T-cell (primary cell): ENCODE results near the gene RELCH. TPM values are rescaled to one million over a fixed set of nuclear protein-coding genes. Genes with fewer than 3 reads are reported as not detected.

Source experiments
- ATAC-seq, 4 experiments: fragments of 200-7000 bp in 3 of 4; fragments of 150-1000 bp in 1 of 4; cut with Tn5 transposase; replicated peaks in 1 of 4; 1 replicate in 3 of 4; 2 replicates in 1 of 4; pipeline ENCODE4 v1.10.0; 2021; ENCODE audit warnings: moderate library complexity in 3 of 4, mild to moderate bottlenecking in 2 of 4, moderate number of reproducible peaks in 1 of 4
- CTCF ChIA-PET, 2 donors: fragments of 300-600 bp; sonication (Branson Sonifier 250); formaldehyde crosslinking; loops; one replicate each; lab custom pipeline; 2022; ENCODE audit warnings: antibody characterized with exemption in 2 of 2; lab: Charles Lee
- POLR2A ChIA-PET, 2 donors: fragments of 300-600 bp; sonication (Branson Sonifier 250); formaldehyde crosslinking; loops; one replicate each; lab custom pipeline; 2022; ENCODE audit warnings: antibody characterized with exemption in 2 of 2; lab: Charles Lee
- DNase-seq, 35 experiments: peaks; one replicate each; pipeline versions ENCODE4 v3.0.0 to v3.0.0-alpha.2; 2013 to 2023
- H3K27ac ChIP-seq: one replicate; pipeline ENCODE4 v1.5.1; 2013; ENCODE audit warnings: low read length
- H3K27me3 ChIP-seq, 2 experiments: replicated peaks in 1 of 2; 1 replicate in 1 of 2; 2 replicates in 1 of 2; pipeline versions ENCODE4 v1.6.1 to v1.7.0; 2013; ENCODE audit warnings: low read length in 1 of 2, mixed read lengths in 1 of 2; ENCODE audit not compliant: control insufficient read depth in 2 of 2, insufficient read depth in 2 of 2; ENCODE audit errors: extremely low read depth in 1 of 2
- H3K36me3 ChIP-seq, 2 donors: 1 replicate in 1 of 2; 2 replicates in 1 of 2; pipeline versions ENCODE4 v1.6.1 to v1.7.0; 2013; ENCODE audit warnings: low read length in 1 of 2; ENCODE audit not compliant: control insufficient read depth in 2 of 2, insufficient read depth in 1 of 2; ENCODE audit errors: extremely low read depth in 1 of 2
- H3K4me1 ChIP-seq, 2 experiments: 1 replicate in 1 of 2; 2 replicates in 1 of 2; pipeline versions ENCODE4 v1.6.1 to v1.7.0; 2013; ENCODE audit warnings: low read length in 2 of 2, mixed read lengths in 1 of 2; ENCODE audit not compliant: insufficient read depth in 2 of 2, control insufficient read depth in 1 of 2; ENCODE audit errors: extremely low read depth in 1 of 2
- H3K4me3 ChIP-seq, 2 donors: 1 replicate in 1 of 2; 2 replicates in 1 of 2; pipeline versions ENCODE4 v1.5.1 to v1.7.0; 2013; ENCODE audit warnings: mild to moderate bottlenecking in 2 of 2, low read length in 1 of 2, moderate library complexity in 1 of 2; ENCODE audit not compliant: control insufficient read depth in 1 of 2; ENCODE audit errors: extremely low read depth in 1 of 2
- H3K9me3 ChIP-seq: 2 replicates; pipeline ENCODE4 v1.7.0; 2013
- H3K27ac Mint-ChIP-seq, 2 donors: one replicate each; pipeline ENCODE4 v1.8.0; 2020 to 2021; ENCODE audit warnings: mild to moderate bottlenecking in 2 of 2, mixed read lengths in 2 of 2
- H3K27me3 Mint-ChIP-seq, 2 donors: one replicate each; pipeline ENCODE4 v1.8.0; 2021 to 2022; ENCODE audit warnings: mixed read lengths in 2 of 2
- H3K36me3 Mint-ChIP-seq: one replicate; pipeline ENCODE4 v1.8.0; 2021; ENCODE audit warnings: mixed read lengths
- H3K4me1 Mint-ChIP-seq, 3 donors: one replicate each; pipeline ENCODE4 v1.8.0; 2020 to 2022; ENCODE audit warnings: mixed read lengths in 3 of 3, mild to moderate bottlenecking in 1 of 3
- H3K4me3 Mint-ChIP-seq, 3 donors: one replicate each; pipeline ENCODE4 v1.8.0; 2020 to 2022; ENCODE audit warnings: mild to moderate bottlenecking in 3 of 3, mixed read lengths in 3 of 3, moderate library complexity in 3 of 3
- H3K9me3 Mint-ChIP-seq, 3 donors: one replicate each; pipeline ENCODE4 v1.8.0; 2020 to 2022; ENCODE audit warnings: mixed read lengths in 3 of 3
- WGBS: methylation state at CpG from one replicate; pipeline ENCODE4 v1.1.5; 2013; ENCODE audit warnings: missing lambda C conversion rate; ENCODE audit not compliant: insufficient coverage; 5-methylcytosine and 5-hydroxymethylcytosine counted together
- total RNA-seq, 35 experiments: library from RNA in 6 of 35; stranded (reverse) in 6 of 35; fragments of 120-200 nt in 1 of 35; gene quantifications; one replicate each; pipeline versions ENCODE4 v1.2.1 to v1.2.4 and lab custom pipeline; 2013 to 2026

The RELCH gene
- total RNA-seq, 5 donors from 2014 or later (not counting 1 experiment from before 2014, with no cell fraction given) = 46.5 to 68.1 (median 51.5) TPM

DNA sequence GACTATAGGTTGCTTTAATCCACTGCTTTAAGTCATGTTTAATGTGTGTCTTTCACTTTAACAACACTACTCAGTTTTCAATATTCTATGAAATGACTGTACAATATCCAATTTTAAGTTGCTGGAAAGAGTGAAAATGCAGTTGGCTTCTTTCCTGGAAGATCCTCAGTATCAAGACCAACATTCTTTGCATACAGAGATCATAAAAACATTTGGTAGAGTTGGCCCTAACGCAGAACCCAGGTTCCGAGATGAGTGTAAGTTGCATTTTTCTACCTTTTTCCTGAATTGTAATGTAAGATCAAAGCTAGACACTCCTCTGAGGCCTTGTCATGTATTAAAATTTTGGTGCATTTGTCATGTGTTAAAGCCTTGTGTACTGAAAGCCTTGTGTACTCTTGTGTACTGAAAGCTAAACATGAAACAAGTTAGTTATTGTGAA lies 95.2 kb downstream of the RELCH start:
- Mint-ChIP-seq H3K27me3 (no peaks in the 10 kb centered on the region), H3K27ac (no peak overlapping the region), H3K4me3 (no peak overlapping the region), H3K4me1 (peaks cover 2 to 7% (median 6%) of the 10 kb centered on the region in 3 donors), H3K36me3 (peaks cover 50% of the 10 kb centered on the region), H3K9me3 (no peaks in the 10 kb centered on the region)
- WGBS = 83% methylated on average over 1 of the region's 2 CpGs
- ATAC-seq (no peak), DNase-seq (no peak)
- H3K27me3 ChIP-seq = no peaks in the 10 kb centered on the region
- H3K27ac ChIP-seq = no peak overlapping the region
- H3K4me1 ChIP-seq = no peaks in the 10 kb centered on the region
- no peak overlapping the region for H3K4me3 ChIP-seq
- CTCF ChIA-PET = no interaction called here
- POLR2A ChIA-PET = no interaction called here
- peaks cover 7 to 57% of the 10 kb centered on the region in 2 donors for H3K36me3 ChIP-seq
- no peaks in the 10 kb centered on the region for H3K9me3 ChIP-seq

DNA sequence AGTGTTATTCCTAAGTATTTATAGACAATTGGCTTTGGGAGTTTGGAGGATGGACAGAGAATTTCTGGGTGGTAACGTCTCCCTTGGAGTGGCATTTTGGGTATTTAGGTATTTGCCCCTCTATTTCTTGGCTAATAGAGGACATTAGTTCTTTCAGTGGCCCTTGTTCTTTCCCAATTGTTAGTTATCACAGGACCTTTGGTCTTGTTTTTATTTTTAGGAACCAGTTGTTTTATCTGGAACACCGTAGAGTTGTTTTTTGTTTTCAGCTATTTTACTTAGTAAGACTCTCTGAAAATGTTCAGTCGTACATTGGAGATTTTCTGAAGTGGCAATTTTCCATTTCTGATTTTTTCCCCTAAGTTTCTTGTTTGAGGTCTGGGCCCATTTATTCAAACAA lies 97.6 kb downstream of the RELCH start:
- ChIA-PET POLR2A (no interaction called here), CTCF (no interaction called here)
- Histone ChIP-seq H3K4me1 (no peaks in the 10 kb centered on the region), H3K36me3 (peaks cover 3 to 57% of the 10 kb centered on the region in 2 donors), H3K4me3 (no peak overlapping the region), H3K27me3 (no peaks in the 10 kb centered on the region), H3K27ac (no peak overlapping the region), H3K9me3 (no peaks in the 10 kb centered on the region)
- Mint-ChIP-seq H3K27me3 (no peaks in the 10 kb centered on the region), H3K4me1 (peaks cover 4 to 7% (median 6%) of the 10 kb centered on the region in 3 donors), H3K4me3 (no peak overlapping the region), H3K9me3 (no peaks in the 10 kb centered on the region), H3K27ac (no peak overlapping the region), H3K36me3 (peaks cover 68% of the 10 kb centered on the region)
- no CpG with 5 or more reads among the region's 3 CpGs for whole genome bisulfite sequencing
- ATAC-seq = no peak
- no peak for DNase-seq

GRCh38 chr18:62285281-62285680 lies 98.2 kb downstream of the RELCH start:
- WGBS = 100% methylated on average over 1 of the region's 6 CpGs
- peaks cover 68% of the 10 kb centered on the region for H3K36me3 Mint-ChIP-seq
- peaks cover 4 to 7% (median 6%) of the 10 kb centered on the region in 3 donors for H3K4me1 Mint-ChIP-seq
- no peaks in the 10 kb centered on the region for H3K27me3 ChIP-seq
- H3K9me3 ChIP-seq = no peaks in the 10 kb centered on the region
- H3K27ac Mint-ChIP-seq = no peak overlapping the region
- H3K4me3 ChIP-seq = no peak overlapping the region
- no peak for ATAC-seq
- H3K4me3 Mint-ChIP-seq = no peak overlapping the region
- POLR2A ChIA-PET = no interaction called here
- peaks cover 0 to 52% of the 10 kb centered on the region in 2 donors for H3K36me3 ChIP-seq
- H3K27me3 Mint-ChIP-seq = no peaks in the 10 kb centered on the region
- no peak overlapping the region for H3K27ac ChIP-seq
- H3K4me1 ChIP-seq = no peaks in the 10 kb centered on the region
- DNase-seq = no peak
- CTCF ChIA-PET = no interaction called here
- no peaks in the 10 kb centered on the region for H3K9me3 Mint-ChIP-seq

GRCh38 chr18:62287781-62288664 lies 101.0 kb downstream of the RELCH start:
- no CpG with 5 or more reads among the region's 2 CpGs for WGBS
- Histone ChIP-seq H3K4me3 (no peak overlapping the region), H3K36me3 (peaks cover 8 to 45% of the 10 kb centered on the region in 2 donors), H3K9me3 (no peaks in the 10 kb centered on the region), H3K27me3 (no peaks in the 10 kb centered on the region), H3K4me1 (no peaks in the 10 kb centered on the region), H3K27ac (no peak overlapping the region)
- no peaks in the 10 kb centered on the region for H3K27me3 Mint-ChIP-seq
- peaks cover 0 to 2% (median 0%) of the 10 kb centered on the region in 3 donors for H3K4me1 Mint-ChIP-seq
- DNase-seq (no peak), ATAC-seq (no peak)
- no peak overlapping the region for H3K27ac Mint-ChIP-seq
- H3K4me3 Mint-ChIP-seq = no peak overlapping the region
- ChIA-PET CTCF (interaction anchor here in 1 of 2 donors (0.9 kb wide), 1 partner anchor 285 kb away, joined by 3 read pairs; no protein-coding TSS in a partner anchor), POLR2A (no interaction called here)
- H3K9me3 Mint-ChIP-seq = no peaks in the 10 kb centered on the region
- peaks cover 53% of the 10 kb centered on the region for H3K36me3 Mint-ChIP-seq

DNA sequence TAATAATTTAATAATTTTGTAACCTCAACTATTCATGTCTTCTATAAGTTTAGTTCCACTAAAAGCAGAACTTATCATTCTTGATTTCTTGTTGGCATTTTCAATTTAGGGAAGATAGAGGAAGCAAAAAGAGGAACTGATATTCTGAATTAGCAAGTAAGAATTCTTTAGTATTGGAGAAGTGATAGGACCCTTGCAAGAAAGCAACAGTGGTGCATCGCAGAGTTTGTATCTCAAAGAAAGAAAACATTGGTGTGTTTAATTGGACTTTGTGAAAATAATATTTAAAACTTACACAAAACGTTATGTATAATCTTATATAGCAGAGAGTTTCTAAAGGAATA lies 101.6 kb downstream of the RELCH start:
- Histone ChIP-seq H3K27me3 (no peaks in the 10 kb centered on the region), H3K36me3 (peaks cover 8 to 41% of the 10 kb centered on the region in 2 donors), H3K9me3 (no peaks in the 10 kb centered on the region), H3K27ac (no peak overlapping the region), H3K4me1 (no peaks in the 10 kb centered on the region), H3K4me3 (no peak overlapping the region)
- CTCF ChIA-PET = no interaction called here
- H3K27me3 Mint-ChIP-seq = no peaks in the 10 kb centered on the region
- WGBS = no CpG with 5 or more reads among the region's 2 CpGs
- no peak for DNase-seq
- H3K4me3 Mint-ChIP-seq = no peak overlapping the region
- ATAC-seq = no peak
- H3K27ac Mint-ChIP-seq = no peak overlapping the region
- POLR2A ChIA-PET = no interaction called here
- no peaks in the 10 kb centered on the region for H3K9me3 Mint-ChIP-seq
- H3K4me1 Mint-ChIP-seq = peaks cover 0 to 2% (median 0%) of the 10 kb centered on the region in 3 donors
- peaks cover 47% of the 10 kb centered on the region for H3K36me3 Mint-ChIP-seq

GRCh38 chr18:62289047-62289446 lies 102.0 kb downstream of the RELCH start:
- H3K4me3 Mint-ChIP-seq = no peak overlapping the region
- ChIA-PET POLR2A (no interaction called here), CTCF (no interaction called here)
- Histone ChIP-seq H3K27ac (no peak overlapping the region), H3K9me3 (no peaks in the 10 kb centered on the region), H3K27me3 (no peaks in the 10 kb centered on the region), H3K4me1 (no peaks in the 10 kb centered on the region), H3K36me3 (peaks cover 8 to 39% of the 10 kb centered on the region in 2 donors), H3K4me3 (no peak overlapping the region)
- H3K4me1 Mint-ChIP-seq = peaks cover 0 to 2% (median 0%) of the 10 kb centered on the region in 3 donors
- WGBS = no CpG with 5 or more reads among the region's 2 CpGs
- H3K27me3 Mint-ChIP-seq = no peaks in the 10 kb centered on the region
- no peaks in the 10 kb centered on the region for H3K9me3 Mint-ChIP-seq
- H3K36me3 Mint-ChIP-seq = peaks cover 43% of the 10 kb centered on the region
- DNase-seq = no peak
- no peak for ATAC-seq
- no peak overlapping the region for H3K27ac Mint-ChIP-seq
